HG02642 (cell line): ENCODE results near the gene HDAC4.

Source experiments
- ATAC-seq: cut with Tn5 transposase; IDR thresholded peaks from one replicate; pipeline ENCODE4 v1.9.1; 2021; ENCODE audit warnings: mild to moderate bottlenecking; ENCODE audit not compliant: unreplicated experiment, poor library complexity

The HDAC4 gene

GRCh38 chr2:239398521-239398921, 2.3 kb downstream of the HDAC4 start:
- no peak for ATAC-seq

GRCh38 chr2:239397931-239398471, 2.8 kb downstream of the HDAC4 start:
- no peak for ATAC-seq

GRCh38 chr2:239396881-239397681, 3.7 kb downstream of the HDAC4 start:
- no peak for ATAC-seq

GRCh38 chr2:239395524-239395923, 5.3 kb downstream of the HDAC4 start:
- ATAC-seq = no peak

- no peak for ATAC-seq
Observed at GRCh38 chr2:239394978-239395377, 5.8 kb downstream of the HDAC4 start.

GRCh38 chr2:239394346-239394945, 6.4 kb downstream of the HDAC4 start:
- ATAC-seq = no peak

- no peak for ATAC-seq
Observed at GRCh38 chr2:239393941-239394340, 6.9 kb downstream of the HDAC4 start.

- no peak for ATAC-seq
Observed at GRCh38 chr2:239393388-239393940, 7.4 kb downstream of the HDAC4 start.

- ATAC-seq = no peak
Observed at GRCh38 chr2:239392688-239393387, 8.0 kb downstream of the HDAC4 start.

GRCh38 chr2:239392072-239392357, 8.8 kb downstream of the HDAC4 start:
- no peak for ATAC-seq

- no peak for ATAC-seq
Observed at GRCh38 chr2:239391286-239392071, 9.3 kb downstream of the HDAC4 start.

GRCh38 chr2:239390546-239391285, 10.1 kb downstream of the HDAC4 start:
- ATAC-seq = no peak

GRCh38 chr2:239389414-239390329, 11.1 kb downstream of the HDAC4 start:
- ATAC-seq = no peak

GRCh38 chr2:239388236-239389151, 12.3 kb downstream of the HDAC4 start:
- no peak for ATAC-seq

GRCh38 chr2:239387811-239388210, 13.0 kb downstream of the HDAC4 start:
- no peak for ATAC-seq

- ATAC-seq = no peak
Observed at GRCh38 chr2:239386872-239387445, 13.9 kb downstream of the HDAC4 start.

GRCh38 chr2:239386001-239386670, 14.7 kb downstream of the HDAC4 start:
- ATAC-seq = no peak
